Activated CD4-positive, alpha-beta T cell treated with anti-CD3 and anti-CD28 coated beads, Interleukin-10, Interleukin-2, amounts not matched to agents 100 ng/mL and 50 ng/mL, durations not matched to agents 16 hours and 8 hours (primary cell): ENCODE results near the gene PRDM1.

Source experiments
- DNase-seq: peaks from one replicate; pipeline ENCODE4 v3.0.0-alpha.2; 2020

PRDM1 gene

GRCh38 chr6:106118835-106119431 is 32.8 kb downstream of the PRDM1 start:
- DNase-seq: peak; percentile 63

DNA sequence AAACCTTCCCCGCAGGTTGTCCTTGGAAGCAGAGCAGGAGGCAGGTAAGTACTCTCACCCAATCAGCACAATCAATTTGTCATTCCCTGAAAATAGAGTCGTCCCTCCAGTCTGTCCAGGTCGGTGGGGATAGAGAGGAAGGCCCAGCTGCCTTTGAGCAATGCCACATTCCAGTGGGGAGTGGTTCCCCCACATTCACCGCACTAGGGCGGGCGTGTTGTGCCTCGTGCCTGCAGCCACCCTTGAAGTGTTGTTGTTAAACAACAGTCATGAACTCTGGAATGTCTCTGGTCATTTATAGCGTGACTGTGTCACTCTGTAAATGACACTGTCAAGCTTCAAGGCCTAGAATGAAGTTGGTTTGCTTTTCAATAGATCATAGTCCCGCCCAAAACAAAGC is 33.4 kb downstream of the PRDM1 start:
- DNase-seq: no peak

GRCh38 chr6:106120006-106120405 is 33.9 kb downstream of the PRDM1 start:
- DNase-seq: no peak

DNA sequence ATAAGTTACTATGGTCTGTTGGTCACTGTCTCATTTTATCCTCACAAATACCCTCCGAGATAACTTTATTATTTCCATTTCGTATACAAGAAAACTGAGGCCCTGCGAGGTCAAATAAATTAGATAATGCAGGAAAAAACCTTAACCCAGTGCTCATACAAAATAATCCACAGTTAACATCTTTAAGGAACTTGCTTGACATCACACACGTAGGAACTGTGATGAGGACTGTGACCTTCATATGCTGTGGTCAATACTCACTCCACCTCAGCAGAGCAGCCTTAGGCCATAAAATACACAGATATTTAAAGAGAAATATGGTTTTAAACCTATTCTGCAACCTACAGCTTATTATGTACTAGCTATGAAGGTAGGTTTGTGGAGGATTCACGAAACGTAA is 34.3 kb downstream of the PRDM1 start:
- DNase-seq: no peak

DNA sequence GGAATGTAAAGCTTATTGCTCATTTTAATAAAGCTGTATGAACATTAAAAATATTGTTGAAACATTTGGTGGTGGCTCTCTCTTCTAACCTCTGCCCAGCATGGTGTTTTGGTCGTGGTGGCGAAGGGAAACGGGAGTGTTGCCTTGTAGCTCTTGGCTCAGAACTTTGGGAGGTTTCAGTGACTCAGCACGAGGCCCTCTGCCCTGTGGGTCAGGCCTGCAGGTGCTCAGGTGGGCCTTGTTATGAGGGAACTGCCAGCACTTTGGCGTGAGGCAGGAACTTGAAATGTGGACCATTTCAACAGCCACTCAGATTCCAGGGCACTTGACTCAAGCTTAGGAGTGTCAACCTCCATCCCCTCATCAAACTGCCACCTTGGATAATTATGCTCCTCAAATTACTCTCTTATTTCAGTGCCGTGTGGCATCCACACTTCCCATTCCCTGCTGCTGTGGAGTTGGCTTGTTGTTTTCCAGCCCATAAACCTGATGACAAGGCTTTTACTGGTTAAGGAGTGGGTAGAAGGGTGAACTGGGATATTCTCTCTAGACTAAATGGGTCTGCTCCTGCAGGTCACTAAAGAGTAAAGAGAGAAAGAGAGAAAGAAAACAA is 36.3 kb downstream of the PRDM1 start:
- no peak for DNase-seq

DNA sequence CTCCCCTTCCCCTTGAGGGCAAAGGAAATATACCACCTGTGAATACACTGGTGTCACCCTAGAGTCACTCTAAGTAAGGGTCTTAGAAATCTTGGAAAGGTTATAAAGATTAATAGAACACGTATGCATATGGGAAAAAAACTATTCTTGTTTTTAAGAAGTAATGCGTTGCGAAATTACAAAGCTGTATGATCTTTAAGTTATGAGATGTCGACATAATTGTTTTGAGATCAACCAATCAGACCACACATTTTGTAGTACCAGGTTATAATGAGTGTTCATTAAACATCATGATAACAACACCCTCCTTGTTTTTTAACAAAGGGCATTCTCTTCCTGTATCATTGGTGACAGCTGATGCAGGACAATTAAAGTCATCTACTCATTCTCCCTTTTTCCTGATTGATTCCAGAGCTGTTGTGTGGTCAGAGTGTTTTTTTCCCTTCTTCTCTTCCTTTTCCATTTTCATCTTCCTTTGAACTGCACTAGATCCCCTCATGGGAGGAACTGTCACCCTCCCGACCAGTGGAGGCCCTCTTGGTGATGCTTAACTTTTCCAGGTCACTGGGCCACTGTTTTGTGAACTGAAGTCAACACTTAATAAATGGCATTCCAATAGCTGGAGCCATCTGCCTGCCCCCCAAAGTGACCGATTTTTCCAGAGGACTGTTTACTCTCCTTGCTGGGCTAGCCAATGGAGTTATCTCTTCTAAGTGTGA is 37.0 kb downstream of the PRDM1 start:
- no peak for DNase-seq

DNA sequence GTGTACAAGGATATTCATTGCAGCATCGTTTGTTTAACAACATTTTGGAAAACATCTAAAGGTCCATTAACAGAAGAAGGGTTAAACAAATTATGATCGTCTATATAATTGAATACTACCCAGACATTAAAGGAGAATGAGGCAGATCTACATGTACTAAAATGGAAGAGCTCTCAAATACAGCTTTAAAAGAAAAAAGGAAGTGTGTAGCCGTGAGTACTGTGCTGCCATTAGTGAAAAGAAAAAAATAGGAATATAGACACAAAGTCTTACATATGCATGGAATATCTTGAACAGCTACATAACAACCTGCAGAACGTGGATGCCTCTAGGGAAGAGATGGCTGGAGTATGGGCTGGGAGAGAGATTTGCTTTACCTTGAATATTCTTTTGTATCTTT is 37.9 kb downstream of the PRDM1 start:
- no peak for DNase-seq

DNA sequence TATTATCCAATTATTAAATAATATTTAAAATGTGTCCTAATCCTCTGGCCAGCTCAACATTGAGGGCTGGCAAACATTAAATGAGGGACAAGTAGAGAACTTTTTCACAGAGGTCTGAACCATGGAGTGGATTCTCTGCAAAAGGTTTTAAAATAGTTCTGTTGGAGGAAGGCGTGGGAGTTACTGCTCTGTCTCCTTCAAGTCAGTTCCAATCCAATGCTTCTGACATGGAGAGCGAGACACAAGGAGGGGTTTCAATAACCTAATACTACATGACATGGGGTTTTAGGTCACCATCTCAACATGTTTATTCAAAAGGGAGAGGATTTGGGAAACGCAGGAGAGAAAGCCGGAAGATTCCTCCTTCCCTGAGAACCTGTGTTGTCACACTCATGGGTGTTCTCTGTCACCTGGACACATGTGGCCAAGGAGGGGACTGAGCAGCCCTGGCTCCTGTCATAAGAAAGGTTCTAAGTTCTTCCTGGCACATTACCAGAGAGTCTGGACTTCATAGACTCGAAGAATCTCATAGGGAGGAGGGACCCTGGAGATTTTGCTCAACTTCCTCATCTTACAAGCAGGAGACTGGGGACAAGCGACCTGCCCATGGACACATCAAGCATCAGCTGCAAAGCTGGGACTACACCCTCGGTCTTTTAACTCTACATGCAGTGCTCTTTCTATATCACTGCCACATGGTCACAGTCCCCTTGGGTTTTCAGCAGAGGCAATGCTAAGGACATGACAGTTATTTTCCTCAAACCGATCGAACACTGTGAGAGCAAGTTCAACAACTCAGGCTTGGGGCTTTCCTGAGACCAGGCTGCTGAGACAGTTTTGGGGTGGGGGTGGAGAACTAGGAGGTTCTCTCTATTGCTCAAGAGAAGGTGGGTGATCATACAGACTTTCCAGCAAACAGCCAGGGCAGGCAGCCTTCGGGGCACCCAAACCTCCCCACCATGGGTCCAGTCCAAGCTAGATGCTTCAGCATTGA is 38.6 kb downstream of the PRDM1 start:
- DNase-seq: no peak

GRCh38 chr6:106125925-106126435 is 39.8 kb downstream of the PRDM1 start:
- peak; percentile 92 for DNase-seq

DNA sequence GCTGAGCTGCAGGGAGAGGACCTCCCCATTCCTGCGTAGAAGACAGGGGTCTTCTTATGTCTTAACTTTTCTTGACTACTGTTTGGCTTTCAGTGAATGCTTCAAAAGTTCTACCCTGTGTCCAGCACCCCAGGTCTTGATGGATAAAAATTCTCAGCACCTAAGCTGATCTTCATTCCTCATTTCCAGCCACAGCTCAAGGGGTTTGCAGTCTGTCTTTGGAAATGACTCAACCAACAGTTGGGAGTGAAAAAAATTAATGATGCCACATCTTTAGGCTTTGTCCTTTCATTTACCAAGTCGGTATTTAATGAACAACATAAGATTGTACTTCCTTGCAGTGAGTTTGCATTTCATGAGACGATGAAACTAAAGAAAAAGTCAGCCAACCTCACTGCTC is 40.3 kb downstream of the PRDM1 start:
- peak; percentile 56 for DNase-seq

DNA sequence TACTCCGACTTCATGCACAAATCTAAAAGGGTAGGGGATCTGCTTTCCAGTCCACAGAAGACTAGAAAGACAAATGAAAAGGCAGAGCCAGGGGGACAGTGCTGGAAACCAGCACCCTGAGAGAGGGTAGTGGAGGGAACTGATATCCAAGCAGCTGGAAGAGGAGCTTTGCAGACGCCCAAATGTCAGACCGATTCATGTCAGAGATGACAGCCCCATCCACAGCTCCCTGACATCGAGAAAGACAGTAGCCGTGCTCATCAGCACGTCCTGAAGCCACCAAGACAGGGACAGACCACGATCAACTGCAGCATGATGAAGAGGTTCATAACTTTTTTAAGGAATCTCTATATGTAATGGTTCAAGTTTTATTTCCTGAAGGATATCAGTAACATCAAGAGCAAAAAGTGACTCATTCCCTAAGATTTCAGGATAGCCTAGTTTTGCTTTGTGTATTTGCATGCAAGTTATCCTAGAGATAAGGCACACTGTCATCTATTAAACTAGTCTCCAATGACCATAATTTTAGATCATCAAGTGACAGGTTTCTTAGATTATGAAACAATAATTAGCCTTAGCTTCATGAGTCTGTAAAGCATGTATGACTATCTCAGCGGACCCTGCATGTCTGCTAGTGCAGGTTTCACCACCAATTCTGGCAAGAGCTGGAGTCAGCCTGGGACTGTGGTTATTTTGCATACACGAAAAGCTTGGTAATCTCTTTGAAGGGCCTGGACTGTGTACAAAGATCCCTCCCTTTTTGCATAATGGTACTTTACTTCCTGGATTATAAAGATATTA is 43.0 kb downstream of the PRDM1 start:
- DNase-seq: no peak

DNA sequence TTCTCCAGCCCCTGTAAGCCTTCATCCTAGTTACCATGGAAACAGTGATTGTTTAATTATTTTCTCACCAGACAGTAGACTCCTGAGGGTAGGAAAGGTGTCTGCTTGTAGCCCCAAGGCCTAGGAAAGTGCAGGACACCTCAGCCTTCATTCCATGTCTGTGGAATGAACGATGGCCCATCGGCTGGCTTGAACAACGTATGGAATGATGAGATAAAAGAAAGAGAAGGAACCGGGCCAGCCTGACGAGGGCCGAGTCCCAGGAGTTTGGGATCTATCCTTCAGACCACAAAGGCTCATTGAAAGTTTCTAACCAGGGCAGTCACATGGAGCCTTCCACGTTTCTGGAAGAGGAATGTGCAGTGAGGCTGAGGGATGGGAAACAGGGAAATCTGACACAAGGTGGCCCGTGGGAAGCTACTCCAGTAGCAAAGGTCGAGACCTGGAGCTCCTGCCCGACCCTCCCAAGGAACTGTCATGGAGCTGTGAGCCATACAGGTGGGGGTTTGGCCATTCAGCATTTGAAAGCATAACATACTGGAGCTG is 46.1 kb downstream of the PRDM1 start:
- DNase-seq: no peak

GRCh38 chr6:106133040-106133439 is 46.9 kb downstream of the PRDM1 start:
- DNase-seq: no peak

- no peak for DNase-seq
These were observed 48.1 kb downstream of the PRDM1 start for GRCh38 chr6:106134087-106134770.

- no peak for DNase-seq
These were observed 48.9 kb downstream of the PRDM1 start for GRCh38 chr6:106134906-106135634.

GRCh38 chr6:106135911-106136571 is 49.9 kb downstream of the PRDM1 start:
- no peak for DNase-seq

GRCh38 chr6:106136845-106137244 is 50.7 kb downstream of the PRDM1 start:
- DNase-seq: no peak

DNA sequence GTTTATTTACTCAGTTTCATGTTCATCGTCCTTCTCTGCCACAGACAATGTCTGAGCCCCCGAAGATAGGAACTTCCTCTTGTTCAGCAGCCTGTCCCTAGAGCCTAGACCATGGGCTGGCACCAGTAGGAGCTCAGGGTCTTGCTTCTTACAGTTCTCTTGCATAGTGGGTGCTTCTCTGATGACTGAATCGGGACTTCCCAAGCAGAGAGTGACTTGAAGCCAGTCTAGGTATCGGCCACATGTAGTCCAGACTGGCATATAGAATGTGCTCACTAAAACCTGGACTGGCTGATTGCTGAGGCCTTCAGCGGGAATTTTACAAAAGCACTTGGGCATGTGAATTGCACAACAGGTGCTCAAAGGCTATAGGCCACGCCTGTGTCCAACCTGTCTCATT is 52.0 kb downstream of the PRDM1 start:
- DNase-seq: no peak

DNA sequence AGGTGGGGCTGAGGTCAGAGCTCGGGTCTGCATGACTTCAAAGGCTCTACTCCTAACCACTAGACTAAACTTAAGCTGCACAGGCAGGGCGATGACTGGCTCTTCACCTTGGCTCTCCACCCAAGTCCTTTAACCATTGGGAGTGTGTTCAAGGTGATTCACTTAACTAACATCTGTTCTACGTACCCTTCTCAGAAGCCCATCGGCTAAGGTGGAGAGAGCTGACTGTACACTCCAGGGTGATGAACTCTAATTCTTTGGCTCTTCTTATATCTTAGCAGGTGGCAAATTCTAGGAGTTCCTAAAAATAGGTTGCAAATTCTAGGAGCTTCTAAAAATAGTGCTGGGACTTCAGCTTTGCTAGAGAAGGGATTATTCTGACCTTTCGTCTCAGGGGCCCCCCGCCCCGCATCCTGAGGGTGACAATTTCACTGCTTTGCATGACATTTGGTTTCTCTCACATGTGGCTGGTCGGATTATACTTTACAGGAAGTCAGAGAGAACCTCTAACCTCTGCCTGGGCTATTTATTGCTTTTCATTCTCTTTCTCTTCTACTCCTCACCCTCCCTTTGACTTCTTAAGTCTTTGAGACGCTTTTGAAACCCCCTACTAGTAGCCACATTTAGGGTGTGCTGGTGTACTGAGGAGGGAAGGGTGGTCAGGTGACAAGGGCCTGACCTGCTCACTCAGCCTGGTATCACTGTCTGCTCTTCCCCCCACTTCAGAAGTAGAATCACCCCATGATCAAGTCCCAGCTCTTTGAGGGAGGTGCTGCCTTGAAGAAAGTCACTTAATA is 55.5 kb downstream of the PRDM1 start:
- DNase-seq: peak; percentile 68
